Lower lobe of right lung (tissue), 2 donors: ENCODE data around the gene GHRL. TPM values are rescaled to one million over a fixed set of nuclear protein-coding genes. Genes with fewer than 3 reads are reported as not detected.

Source experiments
- ATAC-seq, 2 donors: fragments of 200-7000 bp; cut with Tn5 transposase; one replicate each; pipeline ENCODE4 v1.9.1; 2020 to 2022; ENCODE audit warnings: mild to moderate bottlenecking in 2 of 2, moderate library complexity in 2 of 2
- DNase-seq: peaks from one replicate; pipeline ENCODE4 v3.0.0-alpha.2; 2020
- H3K27ac ChIP-seq: fragments of 200-600 bp; one replicate; pipeline ENCODE4 v1.8.0; 2022
- H3K27me3 ChIP-seq: fragments of 200-600 bp; one replicate; pipeline ENCODE4 v1.8.0; 2022; ENCODE audit warnings: low read depth
- H3K36me3 ChIP-seq: fragments of 200-600 bp; one replicate; pipeline ENCODE4 v1.8.0; 2022; ENCODE audit warnings: mild to moderate bottlenecking
- H3K4me1 ChIP-seq: fragments of 200-600 bp; one replicate; pipeline ENCODE4 v1.8.0; 2022
- H3K4me3 ChIP-seq: fragments of 200-600 bp; one replicate; pipeline ENCODE4 v1.8.0; 2022; ENCODE audit warnings: mild to moderate bottlenecking
- H3K9me3 ChIP-seq: fragments of 200-600 bp; one replicate; pipeline ENCODE4 v1.8.0; 2022
- intact Hi-C: fragments of 100-400 bp; cut with DNase I; formaldehyde crosslinking; loops from one replicate; pipeline ENCODE4 v1.11.0; 2022
- total RNA-seq: library from RNA; stranded (reverse); fragmentation: NEBNext Ultra II Directional; extraction: Animal tissue kit (Norgen Biotek cat#: 25700); gene quantifications from one replicate; pipeline ENCODE4 v1.2.1, GENCODE V29; 2021
- TF ChIP-seq, protein P1 (sequence below): fragments of 200-600 bp; IDR thresholded peaks from one replicate; pipeline ENCODE4 v1.8.0; 2022; ENCODE audit warnings: antibody characterized with exemption, mild to moderate bottlenecking
- donor health status: DM: no; HTN: yes; CAD: no; lungs with severe emphysema.

Gene GHRL
- total RNA-seq, 1 donor from 2014 or later, result 2.5 TPM

DNA sequence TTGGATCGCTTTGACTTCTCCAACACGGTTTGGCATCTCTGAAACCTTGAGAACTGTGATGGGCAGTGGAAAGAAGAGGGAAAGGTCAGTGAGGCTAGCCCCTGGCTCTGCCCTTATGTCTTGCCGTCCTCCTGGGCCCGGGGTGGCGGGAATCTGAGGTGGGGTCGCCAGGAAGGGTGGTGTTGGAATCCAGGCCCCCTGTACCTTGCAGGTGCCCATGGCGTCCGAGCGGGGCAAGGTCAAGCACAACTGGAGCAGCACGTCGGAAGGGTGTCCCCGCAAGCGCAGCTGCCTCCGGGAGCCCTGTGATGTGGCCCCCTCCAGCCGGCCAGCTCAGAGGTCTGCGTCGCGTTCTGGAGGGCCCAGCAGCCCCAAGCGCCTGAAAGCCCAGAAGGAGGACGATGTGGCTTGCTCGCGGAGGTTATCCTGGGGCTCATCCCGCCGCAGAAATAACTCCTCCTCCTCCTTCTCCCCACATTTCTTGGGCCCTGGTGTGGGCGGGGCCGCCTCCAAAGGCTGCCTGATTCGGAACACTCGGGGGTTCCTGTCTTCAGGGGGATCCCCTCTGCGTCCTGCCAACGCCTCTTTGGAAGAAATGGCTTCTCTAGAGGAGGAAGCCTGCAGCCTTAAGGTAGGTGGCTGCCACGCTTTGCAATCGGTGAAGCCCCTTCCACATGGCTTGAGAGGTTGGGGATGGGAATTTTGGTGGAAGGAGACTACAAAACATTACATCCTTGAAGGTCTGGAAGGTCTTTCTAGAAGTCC is 43.6 kb downstream of the GHRL start:
- peaks cover 14% of the 10 kb centered on the region for H3K36me3 ChIP-seq
- TF ChIP-seq, protein P1, sequence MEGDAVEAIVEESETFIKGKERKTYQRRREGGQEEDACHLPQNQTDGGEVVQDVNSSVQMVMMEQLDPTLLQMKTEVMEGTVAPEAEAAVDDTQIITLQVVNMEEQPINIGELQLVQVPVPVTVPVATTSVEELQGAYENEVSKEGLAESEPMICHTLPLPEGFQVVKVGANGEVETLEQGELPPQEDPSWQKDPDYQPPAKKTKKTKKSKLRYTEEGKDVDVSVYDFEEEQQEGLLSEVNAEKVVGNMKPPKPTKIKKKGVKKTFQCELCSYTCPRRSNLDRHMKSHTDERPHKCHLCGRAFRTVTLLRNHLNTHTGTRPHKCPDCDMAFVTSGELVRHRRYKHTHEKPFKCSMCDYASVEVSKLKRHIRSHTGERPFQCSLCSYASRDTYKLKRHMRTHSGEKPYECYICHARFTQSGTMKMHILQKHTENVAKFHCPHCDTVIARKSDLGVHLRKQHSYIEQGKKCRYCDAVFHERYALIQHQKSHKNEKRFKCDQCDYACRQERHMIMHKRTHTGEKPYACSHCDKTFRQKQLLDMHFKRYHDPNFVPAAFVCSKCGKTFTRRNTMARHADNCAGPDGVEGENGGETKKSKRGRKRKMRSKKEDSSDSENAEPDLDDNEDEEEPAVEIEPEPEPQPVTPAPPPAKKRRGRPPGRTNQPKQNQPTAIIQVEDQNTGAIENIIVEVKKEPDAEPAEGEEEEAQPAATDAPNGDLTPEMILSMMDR, result no peak
- peak overlapping the region; percentile 82 for H3K4me3 ChIP-seq
- DNase-seq (peak; percentile 56), ATAC-seq (peak; percentile 8 to 25)
- peaks cover 29% of the 10 kb centered on the region for H3K4me1 ChIP-seq
- no peaks in the 10 kb centered on the region for H3K27me3 ChIP-seq
- peak overlapping the region; percentile 92 for H3K27ac ChIP-seq
- H3K9me3 ChIP-seq, result peaks cover 13% of the 10 kb centered on the region
- intact Hi-C loops, result no loop called here

DNA sequence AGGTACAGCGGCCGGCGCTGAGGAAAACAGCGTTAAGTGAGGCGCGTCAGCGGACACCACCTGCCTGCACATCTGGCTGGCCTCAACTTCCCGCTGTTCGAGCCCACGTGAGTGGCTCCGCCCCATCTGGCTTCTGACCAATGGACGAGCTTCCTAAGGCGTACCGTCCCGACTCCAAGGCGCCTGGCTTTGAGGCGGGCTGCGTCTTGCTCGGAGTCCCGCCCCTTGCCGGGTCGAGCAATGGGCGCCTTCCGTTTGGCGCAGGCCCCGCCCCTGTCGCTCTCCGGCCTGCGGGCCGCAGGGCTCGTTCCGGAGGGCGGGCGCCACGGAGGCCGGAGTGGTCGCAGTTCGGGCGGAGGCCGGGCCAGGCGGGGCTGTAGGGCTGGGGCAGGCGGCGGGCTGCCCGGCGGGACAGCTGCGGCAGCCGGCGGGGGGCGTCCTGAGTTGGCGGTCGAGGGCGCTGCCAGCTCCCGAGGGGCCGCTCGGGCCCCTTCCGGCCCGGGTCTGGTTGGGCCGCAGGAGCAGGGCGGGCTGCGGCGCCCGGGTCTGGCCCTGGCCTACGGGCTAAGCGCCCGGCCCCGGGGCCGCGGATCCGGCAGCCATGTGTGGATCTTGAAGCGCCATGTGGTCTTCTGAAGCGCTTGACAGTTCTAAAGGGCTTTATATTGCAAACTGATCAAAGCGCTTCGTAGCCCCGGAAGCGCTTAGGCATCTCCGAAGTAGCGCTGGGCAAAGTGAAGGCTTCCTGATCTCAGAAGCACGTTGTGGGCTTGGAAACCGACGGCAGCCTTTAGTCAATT is 44.4 kb downstream of the GHRL start, which contains the start of gene TATDN2:
TATDN2 (plus strand) TSS at position 276 of the 800 bp plus-strand sequence. CDS start 742 bp downstream, outside the sequence.
- peak within 1 kb of the TSS; percentile 82 for H3K4me3 ChIP-seq
- H3K27ac ChIP-seq, result peak within 1 kb of the TSS; percentile 92
- H3K27me3 ChIP-seq, result no peaks in the 10 kb centered on the region
- intact Hi-C loops, result no loop called here
- peaks cover 7% of the 10 kb centered on the region for H3K36me3 ChIP-seq
- H3K9me3 ChIP-seq, result peaks cover 13% of the 10 kb centered on the region
- peaks cover 29% of the 10 kb centered on the region for H3K4me1 ChIP-seq
- ATAC-seq (peak; percentile 99), DNase-seq (peak; percentile 98)
- TF ChIP-seq, protein P1, result no peak

DNA sequence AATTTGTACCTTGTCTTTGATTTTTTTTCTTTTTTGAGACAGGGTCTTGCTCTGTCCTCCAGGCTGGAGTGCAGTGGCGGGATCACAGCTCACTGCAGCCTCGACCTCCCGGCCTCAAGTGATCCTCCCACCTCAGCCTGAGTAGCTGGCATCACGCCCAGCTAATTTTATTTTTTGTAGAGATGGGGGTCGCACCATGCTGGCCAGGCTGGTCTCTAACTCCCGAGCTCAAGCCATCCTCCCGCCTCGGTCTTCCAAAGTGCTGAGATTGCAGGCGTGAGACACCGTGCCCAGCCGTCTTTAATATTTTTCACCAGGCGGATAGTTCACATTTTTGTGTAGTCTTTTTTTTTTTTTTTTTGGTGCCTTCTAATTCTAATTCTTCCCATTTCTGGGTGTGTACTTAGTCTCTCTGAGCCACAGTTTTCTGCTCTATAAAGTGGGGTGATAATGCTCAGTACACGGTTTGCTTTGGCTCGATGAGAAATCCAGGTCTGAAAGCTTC is 45.0 kb downstream of the GHRL start:
- Histone ChIP-seq H3K36me3 (peaks cover 3% of the 10 kb centered on the region), H3K4me3 (peak overlapping the region; percentile 82), H3K27ac (peak overlapping the region; percentile 92), H3K27me3 (no peaks in the 10 kb centered on the region), H3K4me1 (peaks cover 29% of the 10 kb centered on the region), H3K9me3 (peaks cover 13% of the 10 kb centered on the region)
- ATAC-seq, result no peak
- intact Hi-C loops, result no loop called here
- DNase-seq, result no peak
- TF ChIP-seq, protein P1, result no peak

DNA sequence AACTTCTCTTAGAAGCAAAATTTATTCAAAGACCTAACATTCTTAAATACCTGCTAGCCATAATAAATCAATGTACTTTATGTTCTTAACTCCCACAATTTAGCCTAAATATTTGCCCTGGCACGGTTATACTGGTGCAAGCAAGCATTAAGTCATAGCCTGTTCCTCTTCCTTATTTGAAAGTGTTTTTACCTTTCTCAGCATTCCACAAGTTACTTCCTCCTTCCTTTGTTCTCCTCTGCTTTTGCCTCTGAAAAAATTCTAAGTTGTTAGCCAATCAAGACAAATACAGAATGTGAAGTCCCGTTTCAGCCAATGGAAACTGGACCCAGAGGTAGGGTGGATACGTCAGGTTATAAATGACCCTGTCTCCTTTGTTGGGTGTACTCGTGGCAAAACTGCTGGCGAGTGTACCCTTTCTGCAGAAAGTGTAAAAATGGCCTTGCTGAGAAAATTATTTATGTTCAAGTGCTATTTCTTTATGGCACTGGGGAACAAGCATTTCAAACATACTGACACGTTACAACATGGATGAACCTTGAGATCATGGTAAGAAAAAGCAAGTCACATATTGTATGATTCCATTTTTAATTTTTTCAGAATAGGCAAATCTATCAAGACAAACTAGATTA is 47.5 kb downstream of the GHRL start:
- Histone ChIP-seq H3K27ac (no peak overlapping the region), H3K36me3 (peaks cover 9% of the 10 kb centered on the region), H3K4me3 (no peak overlapping the region), H3K4me1 (peaks cover 18% of the 10 kb centered on the region), H3K27me3 (no peaks in the 10 kb centered on the region), H3K9me3 (peaks cover 13% of the 10 kb centered on the region)
- DNase-seq, result no peak
- ATAC-seq, result no peak
- TF ChIP-seq, protein P1, result no peak
- intact Hi-C loops, result no loop called here

DNA sequence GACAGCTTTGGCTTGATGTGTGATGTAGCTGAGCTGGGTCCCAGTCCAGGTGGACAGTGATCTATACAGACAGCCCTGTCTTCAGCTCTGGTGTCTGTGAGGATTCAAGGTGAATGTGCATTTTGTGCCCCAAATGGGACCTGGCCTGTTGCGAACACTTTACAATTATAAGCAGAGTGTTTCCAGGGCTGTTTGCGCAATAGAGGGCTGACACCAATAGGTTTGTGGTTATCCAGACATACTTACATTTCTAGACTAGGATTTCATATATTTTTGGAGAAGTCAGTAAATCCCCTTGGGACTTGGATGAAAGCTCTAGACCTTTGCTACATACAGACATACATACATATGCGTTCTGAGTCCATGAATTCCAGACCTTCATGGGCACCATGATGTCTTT is 48.7 kb downstream of the GHRL start:
- no peak for ATAC-seq
- intact Hi-C loops, result no loop called here
- peaks cover 13% of the 10 kb centered on the region for H3K9me3 ChIP-seq
- no peaks in the 10 kb centered on the region for H3K27me3 ChIP-seq
- H3K27ac ChIP-seq, result no peak overlapping the region
- no peak overlapping the region for H3K4me3 ChIP-seq
- TF ChIP-seq, protein P1, result no peak
- DNase-seq, result no peak
- H3K4me1 ChIP-seq, result peaks cover 7% of the 10 kb centered on the region
- peaks cover 12% of the 10 kb centered on the region for H3K36me3 ChIP-seq
